ENCODE results near the gene SGMS1.
A peak's percentile ranks its signal among the peaks of the same experiment; 100 is the strongest.
"Not testable (repeated sequence)": the region's sequence is repeated elsewhere in the genome, so short reads cannot be mapped to it uniquely, and the experiment has no call there.

SGMS1 gene

DNA sequence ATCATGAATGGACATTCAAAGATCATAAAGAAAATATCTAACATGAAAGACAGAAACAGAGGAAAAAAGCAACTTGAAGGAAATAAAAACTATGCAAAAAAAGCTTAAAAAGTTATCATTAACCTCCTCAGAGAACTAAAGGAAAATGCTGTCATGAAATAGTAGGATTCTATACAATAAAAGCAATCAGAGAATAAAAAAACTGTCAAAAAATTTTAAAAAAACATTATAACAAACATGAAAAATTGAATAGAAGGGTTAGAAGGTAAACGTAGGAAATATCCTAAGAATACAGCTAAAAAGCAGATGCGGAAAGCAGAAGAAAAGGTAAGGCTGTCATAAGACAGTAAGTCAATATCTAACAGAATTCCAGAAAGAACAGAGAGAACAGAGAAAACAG lies 44.8 kb downstream of the SGMS1 start:
- no peak for DNase-seq

DNA sequence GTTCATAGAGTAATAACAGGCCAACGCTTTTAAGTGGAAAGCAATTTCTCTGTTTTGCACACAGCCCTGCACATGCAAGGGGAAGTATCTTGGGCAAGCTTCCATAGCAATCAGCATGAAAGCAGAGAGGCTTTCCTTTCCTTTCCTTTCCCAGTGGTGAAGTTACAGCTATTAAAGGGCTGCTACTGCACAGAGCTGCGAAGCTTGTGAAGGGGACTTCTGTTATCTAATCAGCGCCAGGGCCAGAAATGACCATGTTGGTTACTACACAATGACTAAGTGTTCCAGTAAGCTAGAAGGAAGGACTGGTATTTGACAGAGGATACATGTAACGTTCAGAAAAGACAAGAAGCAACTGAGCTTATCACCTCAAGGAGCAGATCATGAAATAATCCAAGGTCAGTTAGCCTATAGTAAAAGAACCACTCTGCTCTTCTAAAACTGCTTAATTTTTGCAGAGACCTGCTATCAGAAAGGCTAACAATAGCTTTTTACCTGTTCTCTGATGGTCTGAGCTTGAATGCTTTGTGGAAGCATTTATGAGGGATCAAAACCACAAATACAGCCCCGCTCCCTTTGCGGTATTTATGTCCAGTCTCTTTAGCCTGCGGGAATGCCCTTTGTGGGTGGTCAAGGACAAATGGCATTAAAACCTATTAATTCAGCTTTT lies 45.9 kb downstream of the SGMS1 start:
- DNase-seq, result peak; percentile 50

DNA sequence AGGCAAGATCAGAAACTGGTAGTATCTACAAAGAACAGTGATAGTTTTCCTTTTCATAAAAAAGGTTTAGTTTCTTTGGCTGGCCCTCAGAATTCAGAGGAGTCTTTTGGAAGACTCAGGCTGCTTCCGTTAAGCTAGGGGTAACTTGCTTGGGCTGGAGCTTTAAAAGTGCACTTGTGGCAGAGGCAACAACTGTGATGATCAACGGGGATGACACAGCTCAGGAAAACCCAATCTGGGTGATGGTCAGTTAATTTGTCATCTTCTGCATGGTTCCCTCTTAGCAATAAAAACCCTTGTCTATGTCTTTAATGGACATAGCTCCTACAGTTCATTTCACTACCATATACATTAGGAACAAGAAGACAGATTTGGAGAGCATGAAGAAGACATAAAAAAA lies 46.7 kb downstream of the SGMS1 start:
- no peak for DNase-seq

DNA sequence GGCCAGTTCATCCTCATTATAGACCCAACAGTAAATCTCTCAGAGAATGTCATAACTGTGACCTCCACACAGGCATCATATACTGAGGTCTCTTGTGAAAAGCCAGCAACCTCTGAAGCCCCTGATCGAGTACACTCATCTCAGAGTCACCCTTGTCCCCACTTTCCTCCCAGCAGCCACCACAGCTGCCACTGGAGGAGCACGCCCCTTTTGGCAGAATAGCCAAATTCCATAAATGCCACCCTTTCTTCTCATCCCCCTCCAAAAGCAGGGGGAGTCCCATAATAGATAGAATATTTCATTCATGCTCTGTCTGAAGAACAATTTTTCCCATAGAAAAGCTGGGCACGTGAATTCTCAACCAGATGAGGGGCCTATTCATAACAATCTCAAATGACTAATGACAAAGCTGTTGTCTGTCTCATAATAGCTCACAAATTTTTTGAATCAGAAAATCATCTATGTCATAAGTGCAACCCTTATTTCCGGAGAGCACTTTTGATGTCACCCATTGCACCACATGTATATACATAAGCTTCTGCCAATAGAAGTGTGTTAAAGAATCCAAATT lies 47.4 kb downstream of the SGMS1 start:
- DNase-seq, result no peak

DNA sequence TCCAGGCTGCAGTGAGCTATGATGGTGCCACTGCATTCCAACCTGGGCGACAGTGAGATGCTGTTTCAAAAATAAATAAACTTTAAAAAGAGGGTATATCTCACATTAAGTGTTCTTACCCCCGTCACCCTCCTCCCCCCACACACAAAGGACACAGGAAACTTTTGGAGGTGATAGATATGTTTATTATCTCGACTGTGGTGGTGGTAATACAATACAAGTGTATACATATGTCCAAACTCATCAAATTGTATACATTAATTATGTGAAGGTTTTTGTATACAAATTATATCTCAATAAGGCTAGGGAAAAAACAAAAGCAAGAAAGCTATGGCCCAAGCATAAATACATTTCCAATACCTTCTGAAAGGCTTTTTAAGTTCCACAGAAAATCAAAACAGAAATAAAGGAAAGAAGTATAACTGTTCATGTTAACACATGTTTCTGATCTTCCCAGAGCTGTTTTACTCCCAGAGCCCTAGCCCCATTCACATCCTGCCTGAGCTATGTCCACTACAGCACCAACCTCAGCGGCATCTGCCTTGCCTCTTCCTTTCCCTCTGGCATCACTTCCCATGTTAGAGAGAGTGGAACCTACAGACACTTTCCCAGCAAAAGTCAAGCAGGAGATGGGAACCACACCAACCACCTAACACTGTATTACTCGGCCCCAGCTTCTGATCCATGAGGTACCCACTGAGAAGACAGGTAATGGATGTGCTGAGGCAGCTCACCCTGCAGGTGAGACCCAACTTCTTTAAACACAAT lies 48.1 kb downstream of the SGMS1 start:
- no peak for DNase-seq

DNA sequence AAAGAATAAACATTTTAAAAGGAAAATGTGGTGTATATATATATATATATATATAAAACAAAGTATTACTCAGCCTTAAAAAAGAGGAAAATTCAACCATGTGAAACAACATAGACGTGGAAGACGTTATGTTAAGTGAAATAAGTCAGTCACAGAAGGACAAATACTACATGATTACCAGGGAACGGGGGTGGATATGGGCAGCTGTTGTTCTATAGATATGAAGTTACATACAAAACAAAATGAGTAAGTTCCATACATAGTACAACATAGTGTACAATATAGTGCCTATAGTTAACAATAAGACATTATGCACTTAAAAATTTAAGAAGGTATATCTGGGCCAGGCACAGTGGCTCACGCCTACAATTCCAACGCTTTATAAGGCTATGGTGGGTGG lies 48.8 kb downstream of the SGMS1 start:
- no peak for DNase-seq

- DNase-seq, result no peak
These were observed 49.5 kb downstream of the SGMS1 start for GRCh38 chr10:50574305-50574704.

- DNase-seq, result no peak
These were observed 51.7 kb downstream of the SGMS1 start for GRCh38 chr10:50572017-50572491.

GRCh38 chr10:50568750-50569149 lies 55.0 kb downstream of the SGMS1 start:
- not testable (repeated sequence) for DNase-seq

DNA sequence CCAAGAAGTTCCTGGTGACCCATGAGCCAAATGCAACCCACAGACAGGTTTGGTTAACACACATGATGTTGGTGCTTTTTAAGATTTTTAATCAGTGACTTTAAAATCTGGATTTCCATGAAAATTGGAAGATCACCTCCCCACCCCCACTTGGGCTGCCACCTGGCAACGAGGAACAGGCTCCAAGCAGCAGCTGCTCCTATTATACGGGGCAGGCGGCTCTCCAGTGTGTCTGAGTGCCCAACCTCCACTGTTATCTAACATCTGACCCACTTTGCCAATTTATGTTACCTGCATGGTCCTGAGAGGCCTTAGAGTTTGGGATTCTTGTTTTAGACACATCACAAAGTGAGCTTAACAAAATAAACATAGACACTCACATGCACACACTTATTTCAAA lies 56.4 kb downstream of the SGMS1 start:
- DNase-seq, result no peak

- no peak for DNase-seq
These were observed 57.6 kb downstream of the SGMS1 start for GRCh38 chr10:50566150-50566549.

GRCh38 chr10:50565301-50566083 lies 58.3 kb downstream of the SGMS1 start:
- DNase-seq, result no peak

- DNase-seq, result no peak
These were observed 59.9 kb downstream of the SGMS1 start for GRCh38 chr10:50563906-50564305.

DNA sequence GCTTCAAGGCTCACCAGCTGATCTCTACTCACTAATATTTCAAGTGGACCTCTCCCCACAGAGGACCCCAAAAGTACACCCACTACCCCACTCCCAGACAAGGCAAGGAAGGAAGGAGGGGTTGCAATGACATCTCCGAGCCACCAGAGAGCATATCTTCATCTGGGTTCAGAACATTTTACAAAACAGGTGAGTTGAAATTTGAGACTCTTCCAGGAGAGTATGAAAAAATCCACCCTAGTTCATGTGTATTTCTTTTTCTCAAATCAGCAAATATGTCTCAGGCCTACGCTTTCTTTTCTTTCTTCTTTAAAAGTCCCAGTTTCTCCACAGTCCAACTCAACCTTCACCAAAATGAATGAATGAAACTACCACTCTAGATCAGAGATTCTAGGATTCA lies 61.9 kb downstream of the SGMS1 start:
- no peak for DNase-seq

DNA sequence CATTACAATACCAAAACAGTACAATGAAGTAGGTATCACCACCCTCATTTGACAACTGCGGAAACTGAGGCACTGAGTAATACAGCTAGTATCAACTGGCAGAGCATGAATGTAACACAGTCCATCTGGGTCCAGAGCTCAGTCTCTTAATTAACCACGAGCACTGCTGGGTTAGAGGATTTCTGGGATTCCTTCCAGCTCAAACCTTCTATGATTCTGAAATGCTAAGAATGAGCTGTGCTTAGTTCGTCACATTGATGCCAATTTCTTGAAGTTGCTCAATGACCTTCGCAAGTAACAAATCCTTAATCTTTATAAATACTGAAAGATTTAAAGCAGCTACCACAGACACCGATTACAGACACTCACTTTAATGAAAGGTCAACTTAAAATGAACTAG lies 62.5 kb downstream of the SGMS1 start:
- no peak for DNase-seq

GRCh38 chr10:50560370-50560769 lies 63.4 kb downstream of the SGMS1 start:
- no peak for DNase-seq

DNA sequence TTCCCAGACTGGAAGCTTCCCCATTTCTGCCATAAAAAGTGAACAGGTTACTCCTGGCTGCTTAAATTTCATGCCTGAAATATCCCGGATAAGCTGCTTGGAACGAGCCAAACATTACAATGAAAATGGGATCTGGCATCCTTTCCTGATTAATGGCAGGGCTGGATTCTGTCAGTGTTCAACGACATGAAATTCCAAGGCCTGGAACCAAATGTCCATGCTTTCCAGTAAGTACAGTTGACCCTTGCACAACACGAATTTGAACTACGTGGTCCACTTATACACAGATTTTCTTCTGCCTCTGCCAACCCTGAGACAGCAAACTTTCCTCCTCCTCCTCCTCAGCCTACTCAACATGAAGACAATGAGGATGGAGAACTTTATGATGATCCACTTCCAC lies 65.4 kb downstream of the SGMS1 start:
- DNase-seq, result no peak

DNA sequence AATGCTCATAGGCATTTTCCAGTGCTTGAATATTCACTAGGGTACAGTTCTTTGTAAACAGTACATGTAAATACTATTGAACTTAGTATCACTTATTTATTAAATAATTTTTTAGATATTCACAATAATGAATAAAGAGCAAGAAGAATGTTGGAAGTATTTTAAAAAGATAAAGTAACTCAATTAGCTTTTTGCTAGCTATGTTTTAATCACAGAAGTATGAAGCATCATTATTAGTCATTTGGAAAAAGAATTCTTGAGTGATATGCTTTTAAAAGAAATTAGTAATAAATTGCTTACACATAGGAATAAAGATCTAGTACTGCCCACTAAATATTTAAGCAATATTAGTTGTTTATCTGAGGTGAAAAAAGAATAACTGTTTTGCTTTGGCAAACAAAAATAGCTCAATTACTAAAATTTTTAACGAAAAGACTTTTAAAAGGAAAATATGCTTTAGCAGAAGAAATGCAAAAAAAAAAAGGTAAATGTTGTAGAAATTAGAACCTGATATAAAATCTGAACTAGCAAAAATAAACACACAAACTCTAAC lies 66.5 kb downstream of the SGMS1 start:
- DNase-seq, result no peak

GRCh38 chr10:50556237-50557120 lies 67.3 kb downstream of the SGMS1 start:
- no peak for DNase-seq

- DNase-seq, result no peak
These were observed 68.7 kb downstream of the SGMS1 start for GRCh38 chr10:50554995-50555568.

DNA sequence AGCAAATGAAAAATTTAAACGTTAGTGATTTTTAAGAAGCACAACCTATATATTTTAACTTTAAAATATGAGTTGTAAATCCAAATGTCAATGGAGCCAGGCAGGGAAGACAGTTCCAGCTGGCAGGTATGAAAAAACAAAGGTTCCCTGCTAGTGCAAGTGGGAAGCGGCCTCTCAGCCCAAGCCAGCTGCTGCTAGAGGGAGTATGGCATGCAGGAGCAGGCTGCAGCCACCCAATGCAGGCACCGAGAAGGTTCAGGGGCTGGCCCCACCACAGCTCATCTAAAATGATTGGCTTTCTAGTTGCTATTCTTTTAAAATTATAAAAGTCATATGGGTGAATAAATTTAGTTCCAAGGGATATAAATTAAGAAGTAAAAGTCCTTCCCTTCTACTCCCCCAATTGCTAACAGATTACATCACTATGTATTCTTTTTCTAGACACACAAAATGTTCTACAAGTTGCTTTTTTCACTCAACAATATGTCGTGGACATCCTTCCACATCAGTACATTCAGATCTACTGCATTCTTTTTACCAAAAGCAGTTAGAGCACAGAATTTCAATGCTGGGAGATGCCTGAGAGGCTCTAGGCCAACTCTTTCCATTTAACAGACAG lies 69.3 kb downstream of the SGMS1 start:
- no peak for DNase-seq
